Sigmoid colon (tissue), 7 donors: ENCODE data around the gene PCDHB13. TPM values are rescaled to one million over a fixed set of nuclear protein-coding genes. Genes with fewer than 3 reads are reported as not detected.
"Not testable (repeated sequence)": the region's sequence is repeated elsewhere in the genome, so short reads cannot be mapped to it uniquely, and the experiment has no call there.

Experiments used
- DNase-seq: peaks from one replicate; pipeline ENCODE4 v3.0.0-alpha.2; 2019
- H3K27ac ChIP-seq, 4 donors: fragments of 200-600 bp; sonication (generic); one replicate each; pipeline ENCODE4 v1.5.1; 2016 to 2019; ENCODE audit warnings: mild to moderate bottlenecking in 1 of 4
- H3K27me3 ChIP-seq, 3 donors: fragments of 200-600 bp; sonication (generic); one replicate each; pipeline ENCODE4 v1.5.1; 2019; ENCODE audit warnings: mild to moderate bottlenecking in 1 of 3
- H3K36me3 ChIP-seq, 4 donors: fragments of 200-600 bp; sonication (generic); one replicate each; pipeline ENCODE4 v1.5.1; 2016 to 2019
- H3K4me1 ChIP-seq, 4 donors: fragments of 200-600 bp; sonication (generic); one replicate each; pipeline ENCODE4 v1.5.1; 2017 to 2019
- H3K4me3 ChIP-seq, 4 donors: fragments of 200-600 bp; sonication (generic); one replicate each; pipeline ENCODE4 v1.5.1; 2017 to 2019; ENCODE audit warnings: mild to moderate bottlenecking in 2 of 4, moderate library complexity in 1 of 4
- H3K9me3 ChIP-seq, 4 donors: fragments of 200-600 bp in 3 of 4; sonication (generic) in 3 of 4; one replicate each; pipeline versions ENCODE4 v1.5.1 to v1.6.1; 2013 to 2019
- EP300 ChIP-seq, 4 donors: sonication (generic); formaldehyde crosslinking; IDR thresholded peaks; one replicate each; pipeline ENCODE4 v1.6.1; 2017; ENCODE audit warnings: antibody characterized with exemption in 4 of 4
- POLR2A ChIP-seq, 2 donors: fragments of 450-650 bp; IDR thresholded peaks; one replicate each; pipeline ENCODE4 v1.6.1; 2016; ENCODE audit warnings: antibody characterized with exemption in 2 of 2, mild to moderate bottlenecking in 2 of 2, moderate library complexity in 2 of 2
- POLR2AphosphoS5 ChIP-seq, 4 donors: sonication (generic); formaldehyde crosslinking; IDR thresholded peaks; one replicate each; pipeline ENCODE4 v1.6.1; 2017; ENCODE audit warnings: antibody characterized with exemption in 4 of 4
- WGBS, 2 donors: extraction: QIAGEN DNeasy Blood & Tissue Kit; methylation state at CpG; one replicate each; pipeline ENCODE4 v1.1.7; 2013; 5-methylcytosine and 5-hydroxymethylcytosine counted together
- intact Hi-C: fragments of 100-400 bp; cut with DNase I; formaldehyde crosslinking; loops from one replicate; pipeline ENCODE4 v1.15.1; 2023
- polyA plus RNA-seq, 3 donors: library from polyadenylated mRNA; stranded (reverse); fragments of 200-250 nt; gene quantifications; one replicate each; pipeline ENCODE4 v1.2.3, GENCODE V29; 2013
- total RNA-seq, 4 donors: library from RNA; depleted of rRNA; stranded (reverse); fragments of >200 nt; gene quantifications; one replicate each; pipeline ENCODE4 v1.1.0, GENCODE V29; 2016
- TF ChIP-seq, protein P1 (sequence below), 4 experiments: fragments of 450-650 bp in 3 of 4; fragments of 200-600 bp in 1 of 4; IDR thresholded peaks; one replicate each; pipeline ENCODE4 v1.5.1; 2016 to 2019; ENCODE audit warnings: antibody characterized with exemption in 4 of 4, mild to moderate bottlenecking in 3 of 4, moderate library complexity in 2 of 4
- donor health status: healthy with polysubstance abuse.
- donor health status: Bipolar disorder and iron deficiency.
- donor health status: healthy.

PCDHB13 gene
- total and polyA plus RNA-seq, 7 donors: 0.23 to 7.8 (median 4.5) TPM; not detected in 1

DNA sequence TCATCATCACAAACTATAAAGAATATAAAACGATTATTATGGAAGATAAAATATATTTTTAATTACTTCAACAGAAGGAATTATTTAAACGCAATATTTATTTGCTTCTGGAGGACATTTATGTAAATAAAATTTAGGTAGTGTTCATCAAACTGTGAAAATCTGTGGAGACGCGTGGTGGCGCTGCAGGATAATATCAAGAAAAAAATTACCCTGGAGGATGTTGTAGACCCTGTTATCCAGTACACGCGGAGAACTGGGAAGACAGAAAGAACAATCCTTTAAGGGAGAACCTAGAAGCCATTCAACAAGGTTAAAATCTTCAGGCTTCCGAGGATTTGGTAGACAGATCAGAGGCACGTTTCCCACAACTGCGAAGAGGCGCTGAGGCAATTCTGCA lies 5.2 kb upstream of the PCDHB13 start, which contains the start of gene PCDHB12:
Gene PCDHB12, plus strand, starts transcription at position 242 of the 400 bp plus-strand sequence. CDS start 189 bp downstream, outside the sequence.
- Histone ChIP-seq H3K4me1 (no peaks in the 10 kb centered on the region), H3K36me3 (no peaks in the 10 kb centered on the region), H3K9me3 (peaks cover 8 to 48% (median 11%) of the 10 kb centered on the region in 4 donors), H3K27ac (no peak within 1 kb of the TSS), H3K4me3 (peak within 1 kb of the TSS in 1 of 4 donors; percentile 26), H3K27me3 (peaks cover 0 to 4% (median 0%) of the 10 kb centered on the region in 3 donors)
- DNase-seq: no peak
- intact Hi-C loops: no loop called here
- TF ChIP-seq, protein P1, sequence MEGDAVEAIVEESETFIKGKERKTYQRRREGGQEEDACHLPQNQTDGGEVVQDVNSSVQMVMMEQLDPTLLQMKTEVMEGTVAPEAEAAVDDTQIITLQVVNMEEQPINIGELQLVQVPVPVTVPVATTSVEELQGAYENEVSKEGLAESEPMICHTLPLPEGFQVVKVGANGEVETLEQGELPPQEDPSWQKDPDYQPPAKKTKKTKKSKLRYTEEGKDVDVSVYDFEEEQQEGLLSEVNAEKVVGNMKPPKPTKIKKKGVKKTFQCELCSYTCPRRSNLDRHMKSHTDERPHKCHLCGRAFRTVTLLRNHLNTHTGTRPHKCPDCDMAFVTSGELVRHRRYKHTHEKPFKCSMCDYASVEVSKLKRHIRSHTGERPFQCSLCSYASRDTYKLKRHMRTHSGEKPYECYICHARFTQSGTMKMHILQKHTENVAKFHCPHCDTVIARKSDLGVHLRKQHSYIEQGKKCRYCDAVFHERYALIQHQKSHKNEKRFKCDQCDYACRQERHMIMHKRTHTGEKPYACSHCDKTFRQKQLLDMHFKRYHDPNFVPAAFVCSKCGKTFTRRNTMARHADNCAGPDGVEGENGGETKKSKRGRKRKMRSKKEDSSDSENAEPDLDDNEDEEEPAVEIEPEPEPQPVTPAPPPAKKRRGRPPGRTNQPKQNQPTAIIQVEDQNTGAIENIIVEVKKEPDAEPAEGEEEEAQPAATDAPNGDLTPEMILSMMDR (IDR thresholded peaks at IDR 0.05): peak in 1 of 4 experiments; percentile 11
- no peak for TF ChIP-seq POLR2AphosphoS5 (IDR thresholded peaks at IDR 0.05)
- 24 to 34% methylated on average over 11 of the region's 11 CpGs for WGBS, 2 donors

DNA sequence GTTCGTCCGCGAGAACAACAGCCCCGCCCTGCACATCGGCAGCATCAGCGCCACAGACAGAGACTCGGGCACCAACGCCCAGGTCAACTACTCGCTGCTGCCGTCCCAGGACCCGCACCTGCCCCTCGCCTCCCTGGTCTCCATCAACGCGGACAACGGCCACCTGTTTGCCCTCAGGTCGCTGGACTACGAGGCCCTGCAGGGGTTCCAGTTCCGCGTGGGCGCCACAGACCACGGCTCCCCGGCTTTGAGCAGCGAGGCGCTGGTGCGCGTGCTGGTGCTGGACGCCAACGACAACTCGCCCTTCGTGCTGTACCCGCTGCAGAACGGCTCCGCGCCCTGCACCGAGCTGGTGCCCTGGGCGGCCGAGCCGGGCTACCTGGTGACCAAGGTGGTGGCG lies 3.4 kb upstream of the PCDHB13 start:
- intact Hi-C loops, H3K4me3 ChIP-seq, H3K36me3 ChIP-seq: not testable (repeated sequence)

DNA sequence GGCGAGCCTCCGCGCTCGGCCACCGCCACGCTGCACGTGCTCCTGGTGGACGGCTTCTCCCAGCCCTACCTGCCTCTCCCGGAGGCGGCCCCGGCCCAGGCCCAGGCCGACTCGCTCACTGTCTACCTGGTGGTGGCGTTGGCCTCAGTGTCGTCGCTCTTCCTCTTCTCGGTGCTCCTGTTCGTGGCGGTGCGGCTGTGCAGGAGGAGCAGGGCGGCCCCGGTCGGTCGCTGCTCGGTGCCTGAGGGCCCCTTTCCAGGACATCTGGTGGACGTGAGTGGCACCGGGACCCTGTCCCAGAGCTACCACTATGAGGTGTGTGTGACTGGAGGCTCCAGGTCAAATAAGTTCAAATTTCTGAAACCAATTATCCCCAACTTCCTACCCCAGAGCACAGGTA lies 2.9 kb upstream of the PCDHB13 start:
- H3K27ac ChIP-seq, H3K4me3 ChIP-seq, H3K27me3 ChIP-seq, H3K36me3 ChIP-seq, intact Hi-C loops, DNase-seq, H3K4me1 ChIP-seq: not testable (repeated sequence)
- H3K9me3 ChIP-seq: peaks cover 8 to 51% (median 12%) of the 10 kb centered on the region in 4 donors
- 35 to 60% methylated on average over 22 of the region's 27 CpGs for WGBS, 2 donors

More for the DNA sequence above, 3.4 kb upstream of the PCDHB13 start:
- peaks cover 8 to 50% (median 11%) of the 10 kb centered on the region in 4 donors for H3K9me3 ChIP-seq
- not testable (repeated sequence) for H3K27ac ChIP-seq, H3K27me3 ChIP-seq, DNase-seq, H3K4me1 ChIP-seq
- WGBS, 2 donors: 45 to 69% methylated on average over 39 of the region's 39 CpGs

DNA sequence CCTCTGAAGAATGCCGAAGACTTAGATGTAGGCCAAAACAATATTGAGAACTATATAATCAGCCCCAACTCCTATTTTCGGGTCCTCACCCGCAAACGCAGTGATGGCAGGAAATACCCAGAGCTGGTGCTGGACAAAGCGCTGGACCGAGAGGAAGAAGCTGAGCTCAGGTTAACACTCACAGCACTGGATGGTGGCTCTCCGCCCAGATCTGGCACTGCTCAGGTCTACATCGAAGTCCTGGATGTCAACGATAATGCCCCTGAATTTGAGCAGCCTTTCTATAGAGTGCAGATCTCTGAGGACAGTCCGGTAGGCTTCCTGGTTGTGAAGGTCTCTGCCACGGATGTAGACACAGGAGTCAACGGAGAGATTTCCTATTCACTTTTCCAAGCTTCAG lies 864 bp downstream of the PCDHB13 start:
- H3K27me3 ChIP-seq, H3K4me1 ChIP-seq, H3K36me3 ChIP-seq, H3K27ac ChIP-seq, DNase-seq, intact Hi-C loops, H3K4me3 ChIP-seq: not testable (repeated sequence)
- H3K9me3 ChIP-seq: peaks cover 15 to 59% (median 25%) of the 10 kb centered on the region in 4 donors
- WGBS, 2 donors: 68 to 75% methylated on average over 11 of the region's 12 CpGs

DNA sequence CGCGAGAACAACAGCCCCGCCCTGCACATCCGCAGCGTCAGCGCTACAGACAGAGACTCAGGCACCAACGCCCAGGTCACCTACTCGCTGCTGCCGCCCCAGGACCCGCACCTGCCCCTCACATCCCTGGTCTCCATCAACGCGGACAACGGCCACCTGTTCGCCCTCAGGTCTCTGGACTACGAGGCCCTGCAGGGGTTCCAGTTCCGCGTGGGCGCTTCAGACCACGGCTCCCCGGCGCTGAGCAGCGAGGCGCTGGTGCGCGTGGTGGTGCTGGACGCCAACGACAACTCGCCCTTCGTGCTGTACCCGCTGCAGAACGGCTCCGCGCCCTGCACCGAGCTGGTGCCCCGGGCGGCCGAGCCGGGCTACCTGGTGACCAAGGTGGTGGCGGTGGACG lies 1.8 kb downstream of the PCDHB13 start:
- WGBS, 2 donors: 44 to 78% methylated on average over 36 to 37 of the region's 40 CpGs
- H3K4me1 ChIP-seq, H3K36me3 ChIP-seq, H3K27ac ChIP-seq, DNase-seq, intact Hi-C loops, H3K4me3 ChIP-seq, H3K27me3 ChIP-seq: not testable (repeated sequence)
- H3K9me3 ChIP-seq: peaks cover 11 to 53% (median 23%) of the 10 kb centered on the region in 4 donors

DNA sequence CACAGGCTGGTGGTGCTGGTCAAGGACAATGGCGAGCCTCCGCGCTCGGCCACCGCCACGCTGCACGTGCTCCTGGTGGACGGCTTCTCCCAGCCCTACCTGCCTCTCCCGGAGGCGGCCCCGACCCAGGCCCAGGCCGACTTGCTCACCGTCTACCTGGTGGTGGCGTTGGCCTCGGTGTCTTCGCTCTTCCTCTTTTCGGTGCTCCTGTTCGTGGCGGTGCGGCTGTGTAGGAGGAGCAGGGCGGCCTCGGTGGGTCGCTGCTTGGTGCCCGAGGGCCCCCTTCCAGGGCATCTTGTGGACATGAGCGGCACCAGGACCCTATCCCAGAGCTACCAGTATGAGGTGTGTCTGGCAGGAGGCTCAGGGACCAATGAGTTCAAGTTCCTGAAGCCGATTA lies 2.3 kb downstream of the PCDHB13 start:
- DNase-seq, H3K4me3 ChIP-seq, intact Hi-C loops, H3K27ac ChIP-seq, H3K27me3 ChIP-seq, H3K36me3 ChIP-seq, H3K4me1 ChIP-seq: not testable (repeated sequence)
- H3K9me3 ChIP-seq: peaks cover 9 to 51% (median 23%) of the 10 kb centered on the region in 4 donors
- 37 to 72% methylated on average over 19 to 22 of the region's 26 CpGs for WGBS, 2 donors

DNA sequence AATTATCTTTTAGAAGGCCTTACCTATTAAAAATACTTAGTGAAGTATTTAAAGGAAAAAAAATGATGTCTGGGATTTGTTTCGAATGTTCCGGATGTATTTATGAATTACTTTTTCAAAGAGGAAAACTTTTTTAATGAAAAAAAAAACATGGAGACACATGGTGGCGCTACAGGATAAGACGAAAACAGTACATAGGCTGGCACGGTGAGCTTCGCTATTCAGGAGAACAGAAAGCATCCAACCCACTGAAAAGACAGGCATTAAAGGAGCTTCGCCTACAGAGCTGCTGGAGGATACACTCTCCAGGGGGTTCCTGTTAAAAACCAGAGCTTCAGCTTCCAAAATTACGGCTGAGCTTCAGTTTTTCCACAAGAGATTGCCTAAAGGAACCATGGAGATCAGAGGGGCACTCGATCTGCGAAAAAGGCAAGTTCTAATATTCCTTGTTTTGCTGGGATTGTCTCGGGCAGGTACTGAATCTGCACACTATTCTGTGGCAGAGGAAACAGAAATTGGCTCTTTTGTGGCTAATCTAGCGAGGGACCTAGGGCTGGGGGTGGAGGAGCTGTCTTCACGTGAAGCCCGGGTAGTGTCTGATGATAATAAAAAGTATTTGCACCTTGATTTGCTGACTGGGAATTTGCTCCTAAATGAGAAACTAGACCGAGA lies 9.5 kb downstream of the PCDHB13 start, which contains the start of gene PCDHB14:
Gene PCDHB14, plus strand, starts transcription at position 232 of the 672 bp plus-strand sequence. Its CDS starts 163 bp downstream, at position 395.
- peaks cover 0 to 6% (median 0%) of the 10 kb centered on the region in 4 donors for H3K36me3 ChIP-seq
- no peaks in the 10 kb centered on the region for H3K27me3 ChIP-seq
- peaks cover 19 to 61% (median 42%) of the 10 kb centered on the region in 4 donors for H3K9me3 ChIP-seq
- H3K4me1 ChIP-seq: peaks cover 0 to 3% (median 0%) of the 10 kb centered on the region in 4 donors
- no peak for TF ChIP-seq POLR2A (IDR thresholded peaks at IDR 0.05)
- TF ChIP-seq EP300 (IDR thresholded peaks at IDR 0.05): no peak
- TF ChIP-seq POLR2AphosphoS5 (IDR thresholded peaks at IDR 0.05): no peak
- TF ChIP-seq, protein P1 (IDR thresholded peaks at IDR 0.05): no peak
- intact Hi-C loops: loop anchor here (5.0 kb wide), 1 partner anchor 339 kb away; no protein-coding TSS in a partner anchor
- WGBS, 2 donors: 28 to 40% methylated on average over 15 of the region's 15 CpGs
- peak within 1 kb of the TSS; percentile 11 to 34 (median 24) for H3K4me3 ChIP-seq
- DNase-seq: no peak
- no peak within 1 kb of the TSS for H3K27ac ChIP-seq

DNA sequence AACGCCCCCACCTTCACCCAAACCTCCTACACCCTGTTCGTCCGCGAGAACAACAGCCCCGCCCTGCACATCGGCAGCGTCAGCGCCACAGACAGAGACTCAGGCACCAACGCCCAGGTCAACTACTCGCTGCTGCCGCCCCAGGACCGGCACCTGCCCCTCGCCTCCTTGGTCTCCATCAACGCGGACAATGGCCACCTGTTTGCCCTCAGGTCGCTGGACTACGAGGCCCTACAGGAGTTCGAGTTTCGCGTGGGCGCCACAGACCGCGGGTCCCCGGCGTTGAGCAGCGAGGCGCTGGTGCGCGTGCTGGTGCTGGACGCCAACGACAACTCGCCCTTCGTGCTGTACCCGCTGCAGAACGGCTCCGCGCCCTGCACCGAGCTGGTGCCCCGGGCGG lies 11.1 kb downstream of the PCDHB13 start:
- H3K4me1 ChIP-seq, H3K4me3 ChIP-seq, DNase-seq, H3K27ac ChIP-seq, H3K27me3 ChIP-seq, H3K36me3 ChIP-seq: not testable (repeated sequence)
- intact Hi-C loops: loop anchor here (5.0 kb wide), 1 partner anchor 337 kb away; no protein-coding TSS in a partner anchor
- peaks cover 13 to 57% (median 38%) of the 10 kb centered on the region in 4 donors for H3K9me3 ChIP-seq
- 33 to 66% methylated on average over 35 of the region's 40 CpGs for WGBS, 2 donors

DNA sequence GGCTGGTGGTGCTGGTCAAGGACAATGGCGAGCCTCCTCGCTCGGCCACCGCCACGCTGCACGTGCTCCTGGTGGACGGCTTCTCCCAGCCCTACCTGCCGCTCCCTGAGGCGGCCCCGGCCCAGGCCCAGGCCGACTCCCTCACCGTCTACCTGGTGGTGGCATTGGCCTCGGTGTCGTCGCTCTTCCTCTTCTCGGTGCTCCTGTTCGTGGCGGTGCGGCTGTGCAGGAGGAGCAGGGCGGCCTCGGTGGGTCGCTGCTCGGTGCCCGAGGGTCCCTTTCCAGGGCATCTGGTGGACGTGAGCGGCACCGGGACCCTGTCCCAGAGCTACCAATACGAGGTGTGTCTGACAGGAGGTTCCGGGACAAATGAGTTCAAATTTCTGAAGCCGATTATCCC lies 11.7 kb downstream of the PCDHB13 start:
- intact Hi-C loops, H3K4me1 ChIP-seq, H3K36me3 ChIP-seq, DNase-seq, H3K27me3 ChIP-seq, H3K4me3 ChIP-seq, H3K27ac ChIP-seq: not testable (repeated sequence)
- 36 to 66% methylated on average over 25 to 30 of the region's 30 CpGs for WGBS, 2 donors
- peaks cover 13 to 59% (median 38%) of the 10 kb centered on the region in 4 donors for H3K9me3 ChIP-seq
